OCI-LY1 (cell line): Measurements from ENCODE around the gene NSUN3.

Experiments used
- EZH2 ChIP-seq: fragments of 200-600 bp; sonication (generic), shearing (Covaris generic); IDR thresholded peaks from 2 replicates; pipeline ENCODE4 v1.8.0; 2017; ENCODE audit warnings: borderline replicate concordance, mixed run types, mild to moderate bottlenecking, antibody characterized with exemption, low read length, moderate library complexity, mixed read lengths
- TF ChIP-seq, protein P1 (sequence below): fragments of 200-600 bp; sonication (generic), shearing (Covaris generic); IDR thresholded peaks from 2 replicates; pipeline ENCODE4 v1.5.1; 2017; ENCODE audit warnings: mild to moderate bottlenecking, antibody characterized with exemption, low read length, moderate library complexity, mixed read lengths

DNA sequence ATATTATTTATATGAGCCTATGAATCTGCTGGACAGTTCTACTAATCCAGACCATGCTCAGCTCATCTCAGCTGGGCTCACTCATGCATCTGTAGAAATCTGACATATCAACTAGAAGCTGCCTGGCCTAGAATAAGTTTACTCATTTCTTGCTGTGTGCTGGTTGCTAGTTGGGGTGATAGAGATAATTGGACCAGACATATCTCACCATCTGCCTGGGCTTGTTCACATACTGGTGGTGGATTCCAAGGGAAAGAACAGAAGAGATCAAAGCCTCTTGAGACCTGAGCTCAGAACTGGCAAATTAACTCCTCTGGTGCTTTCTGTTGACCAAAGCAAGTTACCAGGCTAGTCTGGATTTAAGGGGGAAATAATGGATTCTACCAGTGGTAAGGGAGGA, 109.1 kb downstream of the NSUN3 start:
- TF ChIP-seq, protein P1, sequence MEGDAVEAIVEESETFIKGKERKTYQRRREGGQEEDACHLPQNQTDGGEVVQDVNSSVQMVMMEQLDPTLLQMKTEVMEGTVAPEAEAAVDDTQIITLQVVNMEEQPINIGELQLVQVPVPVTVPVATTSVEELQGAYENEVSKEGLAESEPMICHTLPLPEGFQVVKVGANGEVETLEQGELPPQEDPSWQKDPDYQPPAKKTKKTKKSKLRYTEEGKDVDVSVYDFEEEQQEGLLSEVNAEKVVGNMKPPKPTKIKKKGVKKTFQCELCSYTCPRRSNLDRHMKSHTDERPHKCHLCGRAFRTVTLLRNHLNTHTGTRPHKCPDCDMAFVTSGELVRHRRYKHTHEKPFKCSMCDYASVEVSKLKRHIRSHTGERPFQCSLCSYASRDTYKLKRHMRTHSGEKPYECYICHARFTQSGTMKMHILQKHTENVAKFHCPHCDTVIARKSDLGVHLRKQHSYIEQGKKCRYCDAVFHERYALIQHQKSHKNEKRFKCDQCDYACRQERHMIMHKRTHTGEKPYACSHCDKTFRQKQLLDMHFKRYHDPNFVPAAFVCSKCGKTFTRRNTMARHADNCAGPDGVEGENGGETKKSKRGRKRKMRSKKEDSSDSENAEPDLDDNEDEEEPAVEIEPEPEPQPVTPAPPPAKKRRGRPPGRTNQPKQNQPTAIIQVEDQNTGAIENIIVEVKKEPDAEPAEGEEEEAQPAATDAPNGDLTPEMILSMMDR = no peak
- no peak for TF ChIP-seq EZH2
